Omental fat pad (tissue), 4 donors: ENCODE results near the gene LCP2. TPM values are rescaled to one million over a fixed set of nuclear protein-coding genes. Genes with fewer than 3 reads are reported as not detected.

ENCODE experiments used
- ATAC-seq: fragments of 150-250 bp; one replicate; pipeline ENCODE4 v1.9.1; 2016; ENCODE audit warnings: mild to moderate bottlenecking, moderate library complexity; ENCODE audit not compliant: low FRiP score
- DNase-seq: peaks from one replicate; pipeline ENCODE4 v3.0.0-alpha.2; 2019; ENCODE audit warnings: low spot score
- total RNA-seq, 4 donors: library from RNA; depleted of rRNA; stranded (reverse); fragments of >200 nt; gene quantifications; one replicate each; pipeline ENCODE4 v1.1.0, GENCODE V29; 2016
- TF ChIP-seq, protein P1 (sequence below), 3 donors: fragments of 450-650 bp; IDR thresholded peaks; one replicate each; pipeline ENCODE4 v1.5.1; 2016 to 2017; ENCODE audit warnings: antibody characterized with exemption in 3 of 3, mild to moderate bottlenecking in 3 of 3, moderate library complexity in 2 of 3

LCP2 gene
- total RNA-seq, 4 donors from 2014 or later = 33.5 to 81.2 (median 59.1) TPM

DNA sequence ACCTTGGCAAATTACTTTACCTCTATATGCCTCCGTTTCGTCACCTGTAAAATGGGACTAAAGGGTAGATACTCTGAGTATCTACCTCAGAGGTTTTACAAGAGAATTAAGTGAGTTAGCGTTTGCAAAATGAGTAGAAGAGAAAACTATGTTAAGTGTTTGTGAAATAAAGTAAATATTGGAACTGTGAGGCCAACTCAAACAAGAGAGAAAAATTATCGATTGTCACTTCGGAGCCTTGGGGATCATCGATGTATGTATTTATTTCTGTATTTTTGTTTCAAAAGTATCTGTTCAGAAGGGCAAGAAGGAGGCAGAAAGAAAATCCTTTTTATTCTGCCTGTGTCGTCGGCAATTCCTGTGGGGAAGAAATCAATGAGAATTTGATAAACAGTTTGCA lies 90.6 kb downstream of the LCP2 start:
- no peak for DNase-seq
- ATAC-seq = no peak
- TF ChIP-seq, protein P1, sequence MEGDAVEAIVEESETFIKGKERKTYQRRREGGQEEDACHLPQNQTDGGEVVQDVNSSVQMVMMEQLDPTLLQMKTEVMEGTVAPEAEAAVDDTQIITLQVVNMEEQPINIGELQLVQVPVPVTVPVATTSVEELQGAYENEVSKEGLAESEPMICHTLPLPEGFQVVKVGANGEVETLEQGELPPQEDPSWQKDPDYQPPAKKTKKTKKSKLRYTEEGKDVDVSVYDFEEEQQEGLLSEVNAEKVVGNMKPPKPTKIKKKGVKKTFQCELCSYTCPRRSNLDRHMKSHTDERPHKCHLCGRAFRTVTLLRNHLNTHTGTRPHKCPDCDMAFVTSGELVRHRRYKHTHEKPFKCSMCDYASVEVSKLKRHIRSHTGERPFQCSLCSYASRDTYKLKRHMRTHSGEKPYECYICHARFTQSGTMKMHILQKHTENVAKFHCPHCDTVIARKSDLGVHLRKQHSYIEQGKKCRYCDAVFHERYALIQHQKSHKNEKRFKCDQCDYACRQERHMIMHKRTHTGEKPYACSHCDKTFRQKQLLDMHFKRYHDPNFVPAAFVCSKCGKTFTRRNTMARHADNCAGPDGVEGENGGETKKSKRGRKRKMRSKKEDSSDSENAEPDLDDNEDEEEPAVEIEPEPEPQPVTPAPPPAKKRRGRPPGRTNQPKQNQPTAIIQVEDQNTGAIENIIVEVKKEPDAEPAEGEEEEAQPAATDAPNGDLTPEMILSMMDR (IDR thresholded peaks at IDR 0.05) = no peak

DNA sequence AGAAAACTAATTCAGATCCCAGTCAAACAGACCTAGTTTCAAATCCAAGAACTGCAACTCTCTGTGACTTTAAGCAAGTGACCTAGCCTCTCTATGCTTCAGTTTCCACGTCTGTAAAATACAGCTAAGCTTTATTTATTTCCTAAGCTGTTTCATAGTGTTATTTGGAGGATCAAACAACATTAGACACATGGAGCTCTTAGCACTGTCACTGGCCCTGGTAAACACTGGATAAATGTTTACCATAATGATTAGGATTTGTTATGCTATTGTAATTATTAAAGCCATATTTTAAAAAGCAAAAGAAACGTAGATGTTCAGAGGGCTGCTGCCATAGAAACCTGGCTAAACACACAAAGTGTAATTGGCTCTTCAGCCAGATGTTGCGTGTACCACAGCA lies 91.4 kb downstream of the LCP2 start:
- ATAC-seq = no peak

DNA sequence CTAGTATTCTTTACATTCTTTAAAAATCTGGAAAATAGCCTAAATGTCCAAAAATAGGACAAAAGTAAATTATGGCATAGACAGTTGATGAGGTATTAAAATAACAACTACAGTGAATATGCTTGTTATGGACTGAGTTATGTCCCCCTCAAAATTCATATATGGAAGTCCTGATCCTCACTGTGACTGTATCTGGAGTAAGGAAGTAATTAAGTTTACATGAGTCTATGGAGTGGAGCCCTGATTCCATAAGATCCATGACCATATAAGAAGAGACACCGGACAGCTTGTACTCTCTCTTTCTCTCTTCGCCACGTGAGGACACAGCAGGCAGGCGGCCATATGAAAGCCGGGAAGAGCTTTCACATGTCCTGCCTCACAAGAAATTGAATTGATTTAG lies 93.4 kb downstream of the LCP2 start:
- ATAC-seq = no peak

More for the DNA sequence above, 91.4 kb downstream of the LCP2 start:
- TF ChIP-seq, protein P1 (IDR thresholded peaks at IDR 0.05) = no peak
- no peak for DNase-seq

GRCh38 chr5:170202117-170202516 lies 95.5 kb downstream of the LCP2 start:
- no peak for ATAC-seq

More for the DNA sequence above, 93.4 kb downstream of the LCP2 start:
- TF ChIP-seq, protein P1 (IDR thresholded peaks at IDR 0.05) = no peak
- DNase-seq = no peak

DNA sequence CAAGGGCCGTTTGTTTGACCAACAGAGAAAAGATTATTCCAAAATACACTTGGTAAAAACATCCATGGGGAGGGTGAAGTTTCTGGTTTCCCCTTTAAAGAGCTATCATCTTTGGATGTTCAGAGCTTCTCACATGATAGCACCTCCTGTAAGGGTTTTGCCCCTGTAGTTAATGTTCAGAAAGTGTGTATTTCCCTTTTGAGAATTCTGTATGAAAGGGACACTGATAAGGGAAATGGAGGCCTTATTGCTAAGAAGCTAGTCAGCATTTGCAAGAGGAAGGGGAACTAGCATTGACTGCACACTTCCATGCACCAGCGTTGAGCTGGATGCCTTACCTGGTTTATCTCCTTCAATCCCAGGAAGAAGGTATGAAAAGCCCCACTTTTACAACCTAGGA lies 96.3 kb downstream of the LCP2 start:
- TF ChIP-seq, protein P1 (IDR thresholded peaks at IDR 0.05) = no peak

More at GRCh38 chr5:170202117-170202516, 95.5 kb downstream of the LCP2 start:
- TF ChIP-seq, protein P1 (IDR thresholded peaks at IDR 0.05) = no peak
- DNase-seq = no peak

DNA sequence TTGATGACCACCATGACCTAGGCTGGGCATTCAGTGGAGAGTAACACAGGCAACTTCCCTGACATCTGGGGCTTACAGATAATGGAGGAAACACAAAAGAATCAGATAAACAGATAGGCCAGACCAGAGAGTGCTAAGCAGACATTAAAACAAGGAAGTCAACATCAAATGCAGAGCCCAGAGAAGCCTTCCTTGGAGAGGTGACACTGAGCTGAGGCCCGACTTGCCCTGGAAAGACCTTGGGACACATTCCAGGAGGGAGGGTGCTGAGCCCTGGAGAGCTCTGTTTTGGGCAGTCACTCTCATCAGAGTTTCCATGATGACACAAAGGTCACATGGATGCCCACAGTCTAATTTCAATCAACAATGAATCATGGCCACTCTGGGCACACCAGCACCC lies 96.7 kb downstream of the LCP2 start:
- TF ChIP-seq, protein P1 (IDR thresholded peaks at IDR 0.05) = no peak
- no peak for ATAC-seq

More for the DNA sequence above, 96.3 kb downstream of the LCP2 start:
- no peak for ATAC-seq
- DNase-seq = no peak

More for the DNA sequence above, 96.7 kb downstream of the LCP2 start:
- no peak for DNase-seq

Other genes with a start within 250 kb of the LCP2 start
- gene FOXI1, start 191.9 kb downstream of the LCP2 start, total RNA-seq = not detected
- gene C5orf58, start 64.8 kb downstream of the LCP2 start, total RNA-seq = not detected
- 1 to 10 TPM in 1 of 4 donors, under 1 TPM in 3; 0.19 to 1.9 (median 0.46) TPM for gene KCNMB1, start 91.6 kb upstream of the LCP2 start, total RNA-seq
- gene KCNIP1, start 206.2 kb upstream of the LCP2 start, total RNA-seq = under 1 TPM in 1 of 4 donors, not detected in 3; 0.25 TPM